HG02938 (cell line): Measurements from ENCODE around the gene RBMS3.

ENCODE experiments used
- ATAC-seq: cut with Tn5 transposase; IDR thresholded peaks from one replicate; pipeline ENCODE4 v1.9.1; 2021; ENCODE audit warnings: mild to moderate bottlenecking, moderate library complexity; ENCODE audit not compliant: unreplicated experiment

RBMS3 gene

DNA sequence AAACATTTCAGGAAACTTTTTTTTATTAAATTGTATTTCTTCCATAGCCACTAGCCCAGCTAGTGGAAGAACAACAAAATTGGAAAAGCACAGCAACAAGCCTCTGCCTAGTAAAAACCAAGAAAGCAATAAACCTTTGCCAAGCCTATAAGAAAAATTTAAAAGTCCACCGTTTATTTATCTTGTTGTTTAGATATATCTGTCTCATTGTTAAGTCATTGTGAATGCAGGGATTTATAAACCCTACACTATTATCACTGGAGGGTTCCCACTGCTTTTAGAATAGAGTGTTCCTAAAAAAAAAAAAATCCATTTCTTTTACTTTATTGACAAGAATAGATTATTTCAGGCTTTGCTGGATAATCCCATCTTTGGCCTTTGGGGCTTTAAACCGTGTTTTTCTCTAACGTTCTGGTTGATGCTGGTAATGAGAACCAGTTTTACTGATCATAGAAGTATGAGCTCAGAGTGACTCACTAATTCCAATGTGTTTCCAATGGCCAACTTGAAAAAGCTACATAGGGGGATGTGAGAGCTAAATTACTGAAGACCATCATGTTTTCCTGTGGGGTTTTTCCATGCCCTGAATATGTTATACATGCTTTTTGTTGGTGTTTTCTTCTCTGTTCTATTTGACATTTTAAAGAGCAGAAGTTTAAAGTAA lies 634.1 kb downstream of the RBMS3 start:
- no peak for ATAC-seq

DNA sequence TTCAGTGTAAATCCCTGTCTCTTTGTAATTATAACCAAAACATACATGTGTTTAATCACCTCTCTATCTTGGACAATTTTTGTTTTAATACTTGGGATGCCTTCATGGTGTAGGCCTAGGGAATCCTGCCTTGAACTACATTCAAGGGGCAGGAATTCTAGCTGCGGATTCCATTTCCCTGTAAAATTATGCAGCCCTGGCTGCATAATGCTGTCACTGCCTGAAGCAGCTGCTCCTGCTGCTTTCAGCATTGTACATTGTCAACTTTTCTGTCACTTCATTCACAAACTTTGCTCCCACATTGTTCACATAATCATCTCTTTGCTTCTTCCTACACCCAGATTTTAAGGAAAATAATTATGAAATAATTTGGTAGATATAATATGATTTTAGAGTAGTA lies 638.7 kb downstream of the RBMS3 start:
- ATAC-seq = no peak

DNA sequence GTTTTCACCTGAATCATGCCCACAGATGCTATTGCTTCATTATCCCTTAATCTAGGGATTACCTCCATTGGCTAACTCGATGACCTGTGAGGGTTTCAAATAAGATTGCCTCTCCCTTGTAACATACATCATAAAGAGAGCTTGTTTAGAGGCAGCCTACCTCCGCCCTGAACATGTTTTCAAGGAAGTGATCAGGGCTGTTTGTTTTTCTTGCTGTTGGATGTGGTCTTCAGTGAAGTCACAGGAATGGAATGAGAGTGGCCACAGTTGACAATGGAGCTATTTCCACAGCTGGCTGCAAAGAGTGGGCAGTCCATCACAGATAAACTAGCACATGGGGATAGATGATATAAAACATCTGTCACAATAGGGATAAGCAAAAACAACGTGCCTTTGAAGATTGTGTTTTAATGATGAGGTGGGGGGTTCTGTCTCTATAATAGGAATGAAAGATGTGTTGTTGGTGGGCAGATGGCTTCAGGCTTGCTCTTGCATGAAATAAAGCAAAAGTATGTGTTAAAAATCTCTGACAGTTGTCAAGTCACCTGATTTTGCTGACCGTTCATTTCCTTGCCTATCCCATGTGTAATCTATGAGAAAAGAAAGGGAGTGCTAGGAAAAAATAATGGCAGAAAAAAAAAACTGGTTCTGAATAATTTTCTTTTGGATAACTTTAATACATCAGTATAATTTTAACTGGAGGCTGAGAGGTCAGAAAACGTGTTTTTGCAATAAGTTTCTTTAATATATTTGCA lies 642.3 kb downstream of the RBMS3 start:
- ATAC-seq = no peak

GRCh38 chr3:29924783-29925561 lies 644.1 kb downstream of the RBMS3 start:
- ATAC-seq = no peak

DNA sequence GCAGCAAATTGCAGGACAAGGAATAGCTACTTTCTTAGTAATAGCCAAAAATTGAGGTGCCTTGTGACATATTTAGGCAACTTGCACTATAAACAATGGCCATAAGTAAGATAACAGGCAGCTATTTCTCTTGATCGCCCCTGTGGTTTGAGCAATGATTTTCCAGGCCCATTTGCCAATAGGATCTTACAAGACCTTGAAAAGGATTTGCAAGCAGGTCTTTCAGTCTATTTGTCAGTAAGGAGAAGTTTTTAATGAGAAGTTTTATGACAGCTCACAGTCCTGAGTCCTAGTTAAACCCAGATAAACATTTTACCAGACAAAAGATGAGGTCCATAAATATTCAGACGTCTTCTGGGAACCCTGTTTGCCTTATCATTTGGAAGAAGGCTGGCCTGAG lies 645.5 kb downstream of the RBMS3 start:
- ATAC-seq = no peak

- no peak for ATAC-seq
Measured at GRCh38 chr3:29932696-29933325, 651.9 kb downstream of the RBMS3 start.

DNA sequence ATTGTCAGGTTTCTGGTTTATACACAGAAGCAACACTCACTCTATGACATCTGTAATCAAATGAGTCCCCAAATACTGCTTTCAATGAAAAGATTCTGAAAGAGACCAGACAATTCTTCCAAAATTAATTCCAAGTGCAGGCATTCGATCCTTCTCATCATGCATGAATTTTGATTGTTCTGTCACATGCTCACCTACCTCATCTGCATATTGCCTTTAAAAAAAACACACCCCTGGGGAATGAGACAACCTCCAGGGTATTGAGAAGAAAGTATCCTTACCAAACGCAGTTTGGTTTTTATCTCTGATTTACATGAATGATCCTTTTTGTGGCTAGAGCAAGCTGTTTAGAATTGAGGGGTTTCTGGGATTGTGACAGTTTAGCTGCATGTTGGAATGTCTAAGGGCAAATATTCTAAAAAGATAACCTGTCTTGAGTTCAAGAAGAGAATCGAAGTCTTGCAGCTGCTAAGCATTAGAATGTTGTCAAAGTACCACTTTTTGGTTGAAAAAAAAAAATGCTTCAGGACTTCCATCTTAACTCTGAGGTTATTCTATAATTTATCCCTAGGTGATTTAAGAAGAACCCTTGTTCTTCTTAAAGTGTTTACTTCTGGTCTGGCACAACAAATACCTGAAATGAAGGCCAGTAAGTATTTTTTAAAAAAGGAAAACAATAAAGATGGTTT lies 653.1 kb downstream of the RBMS3 start:
- ATAC-seq = no peak

- ATAC-seq = no peak
Measured at GRCh38 chr3:29934751-29935150, 653.9 kb downstream of the RBMS3 start.

DNA sequence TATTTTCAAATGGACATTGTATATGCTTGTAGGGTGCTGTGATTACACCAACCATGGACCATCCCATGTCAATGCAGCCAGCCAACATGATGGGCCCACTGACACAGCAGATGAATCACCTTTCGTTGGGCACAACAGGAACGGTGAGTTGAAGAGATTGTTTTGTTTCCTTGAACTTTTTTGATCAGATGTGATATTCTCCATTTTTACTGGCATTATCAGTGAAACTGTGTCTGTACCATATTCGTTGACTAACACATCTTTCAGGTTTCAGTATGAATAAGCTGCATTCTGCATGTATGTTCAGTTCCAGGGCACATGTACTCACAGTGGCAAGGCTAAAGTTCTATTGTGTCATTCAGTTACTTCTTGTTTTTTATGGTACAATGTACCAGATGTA lies 655.2 kb downstream of the RBMS3 start:
- peak; percentile 92 for ATAC-seq

- ATAC-seq = no peak
Measured at GRCh38 chr3:29936766-29937165, 655.9 kb downstream of the RBMS3 start.

GRCh38 chr3:29937185-29937584 lies 656.3 kb downstream of the RBMS3 start:
- no peak for ATAC-seq

- no peak for ATAC-seq
Measured at GRCh38 chr3:29940759-29941323, 660.0 kb downstream of the RBMS3 start.

- no peak for ATAC-seq
Measured at GRCh38 chr3:29942297-29942696, 661.4 kb downstream of the RBMS3 start.

- ATAC-seq = no peak
Measured at GRCh38 chr3:29949131-29949530, 668.3 kb downstream of the RBMS3 start.

DNA sequence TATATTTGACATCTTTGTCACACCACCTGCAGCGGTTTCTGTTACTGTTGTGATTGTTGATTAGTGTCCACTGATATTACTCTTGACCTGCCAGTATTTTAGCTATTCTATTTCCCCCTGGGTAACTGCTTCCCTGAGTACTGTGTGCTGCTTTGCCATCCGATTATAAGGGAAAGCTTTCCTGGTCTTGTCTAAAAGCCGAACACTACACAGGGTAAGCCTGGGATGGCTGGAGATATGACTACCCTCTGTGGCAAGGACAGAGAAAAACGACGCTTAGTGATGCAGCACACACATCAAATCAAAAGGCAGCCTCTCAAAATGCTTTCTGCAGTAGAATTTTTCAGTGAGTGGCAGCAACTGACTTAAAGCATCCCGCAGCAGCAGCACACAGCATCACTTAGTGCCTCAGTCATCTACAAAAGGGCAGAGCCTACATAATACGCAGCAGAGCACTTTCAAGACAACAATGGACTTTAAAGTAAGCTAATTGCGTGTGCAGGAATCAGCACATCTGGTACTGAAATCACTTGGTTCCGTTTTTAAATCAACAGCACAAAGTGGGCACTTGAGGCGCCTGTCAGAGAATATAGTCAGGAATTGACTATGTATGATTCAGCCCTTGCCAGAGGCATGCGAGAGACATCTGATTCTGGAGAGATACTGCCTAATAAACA lies 669.2 kb downstream of the RBMS3 start:
- ATAC-seq = no peak

- ATAC-seq = no peak
Measured at GRCh38 chr3:29952431-29952830, 671.6 kb downstream of the RBMS3 start.

GRCh38 chr3:29955413-29955812 lies 674.5 kb downstream of the RBMS3 start:
- no peak for ATAC-seq

- ATAC-seq = no peak
Measured at GRCh38 chr3:29958816-29959215, 677.9 kb downstream of the RBMS3 start.

DNA sequence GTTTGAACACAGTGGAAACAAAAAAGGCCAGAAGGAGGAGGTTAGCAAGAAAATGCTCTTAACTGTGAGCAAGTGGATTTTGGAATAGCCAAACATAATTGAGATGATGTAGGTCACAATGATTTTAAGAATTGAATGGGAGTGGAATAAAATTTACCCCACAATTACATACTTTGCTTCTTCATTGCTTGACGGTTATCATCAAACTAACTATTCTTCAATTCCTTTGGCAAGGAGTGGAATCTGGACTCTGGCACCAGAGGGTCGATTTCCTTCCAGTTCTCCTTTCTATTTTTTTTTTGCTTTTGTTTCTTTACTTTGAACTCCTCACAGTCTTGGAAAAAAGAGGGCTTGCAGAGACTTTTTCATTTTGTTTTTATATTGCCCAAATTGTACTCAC lies 691.0 kb downstream of the RBMS3 start:
- ATAC-seq = no peak
